Measurements from ENCODE around the gene GLDC. TPM values are rescaled to one million over a fixed set of nuclear protein-coding genes. Genes with fewer than 3 reads are reported as not detected.

GLDC gene
- total RNA-seq, 1 donor from 2014 or later, result 0.25 TPM

GRCh38 chr9:6677803-6678202 is 32.3 kb upstream of the GLDC start:
- Mint-ChIP-seq H3K36me3 (ENCODE audit: low read depth) (no peaks in the 10 kb centered on the region), H3K4me1 (ENCODE audit: low read depth) (peaks cover 10% of the 10 kb centered on the region), H3K27ac (ENCODE audit: unreplicated experiment) (no peak overlapping the region), H3K9me3 (ENCODE audit: low read depth) (no peaks in the 10 kb centered on the region), H3K4me3 (ENCODE audit: unreplicated experiment) (no peak overlapping the region), H3K27me3 (ENCODE audit: low read depth) (no peaks in the 10 kb centered on the region)
- DNase-seq (ENCODE audit: low spot score), result no peak
- TF ChIP-seq CTCF (IDR thresholded peaks at IDR 0.05), result no peak

- no peak overlapping the region for H3K4me3 Mint-ChIP-seq (ENCODE audit: unreplicated experiment)
- H3K36me3 Mint-ChIP-seq (ENCODE audit: low read depth), result no peaks in the 10 kb centered on the region
- no peak overlapping the region for H3K27ac Mint-ChIP-seq (ENCODE audit: unreplicated experiment)
- H3K4me1 Mint-ChIP-seq (ENCODE audit: low read depth), result peaks cover 7% of the 10 kb centered on the region
- DNase-seq (ENCODE audit: low spot score), result no peak
- H3K27me3 Mint-ChIP-seq (ENCODE audit: low read depth), result no peaks in the 10 kb centered on the region
- TF ChIP-seq CTCF (IDR thresholded peaks at IDR 0.05), result no peak
- H3K9me3 Mint-ChIP-seq (ENCODE audit: low read depth), result no peaks in the 10 kb centered on the region
These were observed 30.9 kb upstream of the GLDC start for GRCh38 chr9:6676254-6676921.

- no peaks in the 10 kb centered on the region for H3K36me3 Mint-ChIP-seq (ENCODE audit: low read depth)
- peaks cover 5% of the 10 kb centered on the region for H3K27me3 Mint-ChIP-seq (ENCODE audit: low read depth)
- DNase-seq (ENCODE audit: low spot score), result no peak
- no peak overlapping the region for H3K27ac Mint-ChIP-seq (ENCODE audit: unreplicated experiment)
- no peaks in the 10 kb centered on the region for H3K9me3 Mint-ChIP-seq (ENCODE audit: low read depth)
- TF ChIP-seq CTCF (IDR thresholded peaks at IDR 0.05), result no peak
- no peak overlapping the region for H3K4me3 Mint-ChIP-seq (ENCODE audit: unreplicated experiment)
- H3K4me1 Mint-ChIP-seq (ENCODE audit: low read depth), result peaks cover under 1% of the 10 kb centered on the region
These were observed 29.7 kb upstream of the GLDC start for GRCh38 chr9:6675268-6675667.

GRCh38 chr9:6673326-6674025 is 27.9 kb upstream of the GLDC start:
- no peak for TF ChIP-seq CTCF (IDR thresholded peaks at IDR 0.05)
- no peak overlapping the region for H3K4me3 Mint-ChIP-seq (ENCODE audit: unreplicated experiment)
- no peak overlapping the region for H3K27ac Mint-ChIP-seq (ENCODE audit: unreplicated experiment)
- DNase-seq (ENCODE audit: low spot score), result no peak
- H3K36me3 Mint-ChIP-seq (ENCODE audit: low read depth), result no peaks in the 10 kb centered on the region
- H3K9me3 Mint-ChIP-seq (ENCODE audit: low read depth), result no peaks in the 10 kb centered on the region
- peaks cover 6% of the 10 kb centered on the region for H3K27me3 Mint-ChIP-seq (ENCODE audit: low read depth)
- H3K4me1 Mint-ChIP-seq (ENCODE audit: low read depth), result no peaks in the 10 kb centered on the region

GRCh38 chr9:6672118-6672517 is 26.6 kb upstream of the GLDC start:
- Mint-ChIP-seq H3K36me3 (ENCODE audit: low read depth) (no peaks in the 10 kb centered on the region), H3K4me1 (ENCODE audit: low read depth) (no peaks in the 10 kb centered on the region), H3K9me3 (ENCODE audit: low read depth) (no peaks in the 10 kb centered on the region), H3K27ac (ENCODE audit: unreplicated experiment) (no peak overlapping the region), H3K27me3 (ENCODE audit: low read depth) (peaks cover 6% of the 10 kb centered on the region), H3K4me3 (ENCODE audit: unreplicated experiment) (no peak overlapping the region)
- no peak for DNase-seq (ENCODE audit: low spot score)
- TF ChIP-seq CTCF (IDR thresholded peaks at IDR 0.05), result no peak

Measured in chondrocyte (in vitro differentiated cells).